Measurements from ENCODE around the gene ACTL6B. TPM values are rescaled to one million over a fixed set of nuclear protein-coding genes. Genes with fewer than 3 reads are reported as not detected.
"Not testable (repeated sequence)": the region's sequence is repeated elsewhere in the genome, so short reads cannot be mapped to it uniquely, and the experiment has no call there.

Gene ACTL6B
- 0.39 TPM for polyA plus RNA-seq (2013, experiment 1 of 2)
- 0.42 TPM for polyA plus RNA-seq (2013, experiment 2 of 2)

DNA sequence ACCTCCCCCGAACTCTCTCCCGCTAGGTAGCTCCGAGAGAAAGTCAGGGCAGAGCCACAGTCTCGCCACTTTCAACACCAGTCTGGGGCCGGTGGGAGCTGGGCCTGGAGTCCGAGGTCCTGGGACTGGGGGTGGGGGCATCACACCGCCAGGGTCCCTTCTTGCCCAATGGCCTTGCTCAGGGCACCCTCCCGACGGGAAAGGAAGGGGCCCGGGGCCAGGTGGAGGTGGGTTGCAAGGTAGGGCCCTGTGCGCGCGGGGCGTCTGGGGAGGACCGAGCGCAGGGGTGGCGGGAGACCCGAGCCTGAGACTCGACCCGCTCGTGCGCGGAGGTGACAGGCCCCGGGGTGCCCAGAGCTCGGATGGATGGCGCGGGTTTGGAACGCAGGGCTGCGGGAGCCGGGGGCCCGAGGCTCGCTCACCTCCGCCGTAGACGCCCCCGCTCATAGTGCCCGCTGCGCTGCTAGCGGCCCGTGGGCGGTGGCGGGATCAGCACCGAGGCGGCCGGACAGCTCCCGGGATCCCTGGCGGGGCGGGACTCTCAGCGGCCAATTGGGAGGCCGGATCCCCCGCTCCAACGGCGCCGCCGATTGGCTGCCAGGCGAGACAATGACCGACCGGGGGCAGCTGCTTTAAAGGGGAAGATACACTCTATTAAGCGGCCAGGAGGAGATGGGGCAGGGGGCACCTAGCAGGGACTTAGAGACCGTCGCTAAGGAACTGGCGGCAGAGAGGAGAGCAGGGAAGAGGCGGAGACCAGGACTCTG lies at the start of gene ACTL6B:
ACTL6B (minus strand) TSS at position 541 of the 767 bp plus-strand sequence; CDS start at position 447, 94 bp downstream.
- no CpG with 5 or more reads among the region's 63 CpGs for WGBS (ENCODE audit: extremely low coverage, insufficient coverage, low lambda C conversion rate)
- H3K18ac ChIP-seq (ENCODE audit: low read length): no peak within 1 kb of the TSS
- peak; percentile 82 for DNase-seq
- H3K36me3 ChIP-seq (ENCODE audit: control insufficient read depth, insufficient read depth, low read length): no peaks in the 10 kb centered on the region
- H2BK120ac ChIP-seq (ENCODE audit: low read depth, low read length): no peak within 1 kb of the TSS
- H3K4me2 ChIP-seq (ENCODE audit: low read length): no peak within 1 kb of the TSS
- H2BK15ac ChIP-seq (replicated peaks; ENCODE audit: low read depth): no peak within 1 kb of the TSS
- no peak within 1 kb of the TSS for H3K23ac ChIP-seq (ENCODE audit: low read length)
- no peak within 1 kb of the TSS for H2AK5ac ChIP-seq (ENCODE audit: low read length)
- no peaks in the 10 kb centered on the region for H3K4me1 ChIP-seq (ENCODE audit: control insufficient read depth, low read depth, low read length)
- H3K27me3 ChIP-seq (ENCODE audit: insufficient read depth, low read length, poor library complexity): no peaks in the 10 kb centered on the region
- H3K79me1 ChIP-seq (ENCODE audit: low read length): no peaks in the 10 kb centered on the region
- no peaks in the 10 kb centered on the region for H3K79me2 ChIP-seq (ENCODE audit: control insufficient read depth, insufficient read depth, low read length)
- no peak within 1 kb of the TSS for H3K9ac ChIP-seq (ENCODE audit: low read length)
- H3K27ac ChIP-seq (ENCODE audit: low read depth, low read length): no peak within 1 kb of the TSS
- H4K8ac ChIP-seq (ENCODE audit: low read depth, low read length): no peak within 1 kb of the TSS
- H4K5ac ChIP-seq (ENCODE audit: low read length): no peak within 1 kb of the TSS
- H2BK5ac ChIP-seq (ENCODE audit: low read length): no peak within 1 kb of the TSS
- no peak within 1 kb of the TSS for H3K4ac ChIP-seq (ENCODE audit: low read depth, low read length)
- no peak within 1 kb of the TSS for H3K56ac ChIP-seq (ENCODE audit: low read length)
- no peak within 1 kb of the TSS for H3K4me3 ChIP-seq (ENCODE audit: low read length)

DNA sequence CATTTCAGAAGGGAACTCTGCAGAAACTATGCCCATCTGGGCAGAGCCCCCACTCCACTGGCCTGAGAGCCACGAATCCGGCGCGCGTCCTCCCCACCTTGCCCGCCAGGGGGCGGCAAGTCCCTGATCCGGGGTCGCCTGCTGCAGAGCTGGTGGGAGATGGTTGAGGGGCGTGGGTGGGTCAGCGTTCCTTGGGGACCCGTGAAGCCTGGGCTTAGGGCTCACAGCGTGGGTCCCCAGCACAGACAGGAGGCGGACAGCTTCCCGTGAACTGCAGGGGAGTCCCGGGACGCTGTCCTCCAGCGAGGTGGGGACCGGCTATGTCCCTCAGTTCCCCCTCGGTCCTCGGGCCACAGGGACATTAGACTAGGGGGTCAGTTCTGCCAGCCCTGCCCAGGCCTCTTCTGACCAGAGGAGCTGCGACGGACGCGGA lies 49.1 kb upstream of the ACTL6B start:
- Histone ChIP-seq H3K9ac (ENCODE audit: low read length) (peak overlapping the region; percentile 96), H2BK15ac (replicated peaks; ENCODE audit: low read depth) (no peak overlapping the region), H3K18ac (ENCODE audit: low read length) (peak overlapping the region; percentile 46), H3K27ac (ENCODE audit: low read depth, low read length) (peak overlapping the region; percentile 62), H3K79me1 (ENCODE audit: low read length) (peaks cover 5% of the 10 kb centered on the region), H2BK5ac (ENCODE audit: low read length) (peak overlapping the region; percentile 78), H3K56ac (ENCODE audit: low read length) (peak overlapping the region; percentile 98), H4K8ac (ENCODE audit: low read depth, low read length) (no peak overlapping the region), H4K5ac (ENCODE audit: low read length) (no peak overlapping the region), H3K4me1 (ENCODE audit: control insufficient read depth, low read depth, low read length) (peaks cover 4% of the 10 kb centered on the region), H3K36me3 (ENCODE audit: control insufficient read depth, insufficient read depth, low read length) (peaks cover 3% of the 10 kb centered on the region), H2AK5ac (ENCODE audit: low read length) (no peak overlapping the region), H2BK120ac (ENCODE audit: low read depth, low read length) (no peak overlapping the region), H3K4me3 (ENCODE audit: low read length) (peak overlapping the region; percentile 71), H3K4me2 (ENCODE audit: low read length) (peak overlapping the region; percentile 98), H3K79me2 (ENCODE audit: control insufficient read depth, insufficient read depth, low read length) (peaks cover 18% of the 10 kb centered on the region), H3K4ac (ENCODE audit: low read depth, low read length) (peak overlapping the region; percentile 76), H3K27me3 (ENCODE audit: insufficient read depth, low read length, poor library complexity) (no peaks in the 10 kb centered on the region), H3K23ac (ENCODE audit: low read length) (peak overlapping the region; percentile 67)
- WGBS (ENCODE audit: extremely low coverage, insufficient coverage, low lambda C conversion rate): no CpG with 5 or more reads among the region's 25 CpGs
- DNase-seq: peak; percentile 76

DNA sequence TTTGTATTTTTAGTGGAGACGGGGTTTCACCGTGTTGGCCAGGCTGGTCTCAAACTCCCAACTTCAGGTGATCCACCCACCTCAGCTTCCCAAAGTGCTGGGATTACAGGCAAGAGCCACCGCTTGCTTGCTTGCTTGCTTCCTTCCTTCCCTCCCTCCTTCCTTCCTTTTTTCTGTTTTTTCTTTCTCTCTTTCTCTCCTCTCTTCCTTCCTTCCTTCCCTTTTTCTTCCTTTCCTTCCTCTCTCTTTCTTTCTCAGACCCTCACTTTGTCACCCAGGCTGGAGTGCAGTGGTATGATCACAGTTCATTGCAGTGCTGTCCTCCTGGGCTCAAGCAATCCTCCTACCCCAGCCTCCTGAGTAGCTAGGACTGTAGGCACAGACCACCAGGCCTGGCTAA lies 44.8 kb upstream of the ACTL6B start:
- WGBS (ENCODE audit: extremely low coverage, insufficient coverage, low lambda C conversion rate): no CpG with 5 or more reads among the region's 3 CpGs
- H3K23ac ChIP-seq (ENCODE audit: low read length); H3K4me2 ChIP-seq (ENCODE audit: low read length); H2BK15ac ChIP-seq (replicated peaks; ENCODE audit: low read depth); H2AK5ac ChIP-seq (ENCODE audit: low read length); H3K4me1 ChIP-seq (ENCODE audit: control insufficient read depth, low read depth, low read length); H3K4ac ChIP-seq (ENCODE audit: low read depth, low read length); H3K79me2 ChIP-seq (ENCODE audit: control insufficient read depth, insufficient read depth, low read length); H3K18ac ChIP-seq (ENCODE audit: low read length); H4K8ac ChIP-seq (ENCODE audit: low read depth, low read length); H3K27me3 ChIP-seq (ENCODE audit: insufficient read depth, low read length, poor library complexity); H3K79me1 ChIP-seq (ENCODE audit: low read length); H3K27ac ChIP-seq (ENCODE audit: low read depth, low read length); H4K5ac ChIP-seq (ENCODE audit: low read length); H3K36me3 ChIP-seq (ENCODE audit: control insufficient read depth, insufficient read depth, low read length); DNase-seq; H2BK5ac ChIP-seq (ENCODE audit: low read length); H3K9ac ChIP-seq (ENCODE audit: low read length); H3K4me3 ChIP-seq (ENCODE audit: low read length); H2BK120ac ChIP-seq (ENCODE audit: low read depth, low read length); H3K56ac ChIP-seq (ENCODE audit: low read length): not testable (repeated sequence)

DNA sequence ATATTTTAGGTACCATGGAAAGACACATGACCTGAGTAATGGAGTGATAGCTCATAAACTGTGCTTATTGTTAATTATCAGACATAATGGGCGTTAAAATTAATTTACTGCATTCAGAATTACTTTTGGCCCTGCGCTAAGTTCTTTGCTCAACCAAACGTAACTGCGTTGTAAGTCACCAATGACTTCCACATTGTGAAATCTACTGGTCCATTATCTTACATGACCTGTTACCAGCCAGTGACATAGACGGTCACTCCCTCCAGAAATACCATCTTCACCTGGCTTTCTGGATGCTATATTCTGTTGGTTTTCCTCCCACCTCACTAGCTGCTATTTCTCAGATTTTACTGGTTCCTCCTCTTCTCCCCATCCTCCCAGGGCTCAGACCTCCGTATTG lies 42.8 kb upstream of the ACTL6B start:
- Histone ChIP-seq H3K27ac (ENCODE audit: low read depth, low read length) (no peak overlapping the region), H2BK120ac (ENCODE audit: low read depth, low read length) (no peak overlapping the region), H3K18ac (ENCODE audit: low read length) (no peak overlapping the region), H3K79me2 (ENCODE audit: control insufficient read depth, insufficient read depth, low read length) (no peaks in the 10 kb centered on the region), H3K56ac (ENCODE audit: low read length) (no peak overlapping the region), H3K27me3 (ENCODE audit: insufficient read depth, low read length, poor library complexity) (no peaks in the 10 kb centered on the region), H3K4me2 (ENCODE audit: low read length) (no peak overlapping the region), H3K9ac (ENCODE audit: low read length) (no peak overlapping the region), H2BK15ac (replicated peaks; ENCODE audit: low read depth) (no peak overlapping the region), H3K23ac (ENCODE audit: low read length) (no peak overlapping the region), H4K8ac (ENCODE audit: low read depth, low read length) (no peak overlapping the region), H2BK5ac (ENCODE audit: low read length) (no peak overlapping the region), H3K4me3 (ENCODE audit: low read length) (no peak overlapping the region), H3K36me3 (ENCODE audit: control insufficient read depth, insufficient read depth, low read length) (no peaks in the 10 kb centered on the region), H3K79me1 (ENCODE audit: low read length) (no peaks in the 10 kb centered on the region), H2AK5ac (ENCODE audit: low read length) (no peak overlapping the region), H3K4me1 (ENCODE audit: control insufficient read depth, low read depth, low read length) (no peaks in the 10 kb centered on the region), H4K5ac (ENCODE audit: low read length) (no peak overlapping the region), H3K4ac (ENCODE audit: low read depth, low read length) (no peak overlapping the region)
- DNase-seq: no peak
- no CpG with 5 or more reads among the region's 6 CpGs for WGBS (ENCODE audit: extremely low coverage, insufficient coverage, low lambda C conversion rate)

DNA sequence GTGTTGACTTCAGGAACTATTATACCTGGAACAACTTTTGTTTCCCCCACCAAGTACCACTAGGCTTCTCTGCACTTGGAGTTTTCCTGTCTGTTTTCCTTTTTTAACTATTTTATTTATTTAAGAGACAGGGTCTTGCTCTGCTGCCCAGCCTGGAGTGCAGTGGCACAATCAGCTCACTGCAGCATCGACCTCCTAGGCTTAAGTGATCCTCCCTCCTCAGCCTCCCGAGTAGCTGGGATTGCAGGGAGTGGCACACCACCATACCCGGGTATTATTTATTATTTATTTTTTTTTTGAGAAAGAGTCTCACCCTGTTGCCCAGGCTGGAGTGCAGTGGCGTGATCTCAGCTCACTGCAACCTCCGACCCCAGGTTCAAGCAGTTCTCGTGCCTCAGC lies 39.9 kb upstream of the ACTL6B start:
- H4K5ac ChIP-seq (ENCODE audit: low read length): no peak overlapping the region
- peaks cover 7% of the 10 kb centered on the region for H3K4me1 ChIP-seq (ENCODE audit: control insufficient read depth, low read depth, low read length)
- no peak overlapping the region for H3K4me3 ChIP-seq (ENCODE audit: low read length)
- no peak overlapping the region for H3K9ac ChIP-seq (ENCODE audit: low read length)
- DNase-seq: no peak
- H3K18ac ChIP-seq (ENCODE audit: low read length): no peak overlapping the region
- H3K56ac ChIP-seq (ENCODE audit: low read length): no peak overlapping the region
- H3K27ac ChIP-seq (ENCODE audit: low read depth, low read length): no peak overlapping the region
- no peak overlapping the region for H2BK5ac ChIP-seq (ENCODE audit: low read length)
- H3K79me1 ChIP-seq (ENCODE audit: low read length): peaks cover 9% of the 10 kb centered on the region
- H3K36me3 ChIP-seq (ENCODE audit: control insufficient read depth, insufficient read depth, low read length): no peaks in the 10 kb centered on the region
- no peak overlapping the region for H3K4ac ChIP-seq (ENCODE audit: low read depth, low read length)
- no peak overlapping the region for H4K8ac ChIP-seq (ENCODE audit: low read depth, low read length)
- H3K79me2 ChIP-seq (ENCODE audit: control insufficient read depth, insufficient read depth, low read length): peaks cover 21% of the 10 kb centered on the region
- no peak overlapping the region for H2AK5ac ChIP-seq (ENCODE audit: low read length)
- H2BK120ac ChIP-seq (ENCODE audit: low read depth, low read length): no peak overlapping the region
- H3K23ac ChIP-seq (ENCODE audit: low read length): no peak overlapping the region
- no peaks in the 10 kb centered on the region for H3K27me3 ChIP-seq (ENCODE audit: insufficient read depth, low read length, poor library complexity)
- no peak overlapping the region for H2BK15ac ChIP-seq (replicated peaks; ENCODE audit: low read depth)
- no peak overlapping the region for H3K4me2 ChIP-seq (ENCODE audit: low read length)
- no CpG with 5 or more reads among the region's 6 CpGs for WGBS (ENCODE audit: extremely low coverage, insufficient coverage, low lambda C conversion rate)

All from mesendoderm (in vitro differentiated cells).